ENCODE data around the gene NFIC. TPM values are rescaled to one million over a fixed set of nuclear protein-coding genes. Genes with fewer than 3 reads are reported as not detected.
"Not testable (repeated sequence)": the region's sequence is repeated elsewhere in the genome, so short reads cannot be mapped to it uniquely, and the experiment has no call there.

Gene NFIC
- polyA plus RNA-seq, 3 donors = 16.2 to 20.4 (median 19.4) TPM

DNA sequence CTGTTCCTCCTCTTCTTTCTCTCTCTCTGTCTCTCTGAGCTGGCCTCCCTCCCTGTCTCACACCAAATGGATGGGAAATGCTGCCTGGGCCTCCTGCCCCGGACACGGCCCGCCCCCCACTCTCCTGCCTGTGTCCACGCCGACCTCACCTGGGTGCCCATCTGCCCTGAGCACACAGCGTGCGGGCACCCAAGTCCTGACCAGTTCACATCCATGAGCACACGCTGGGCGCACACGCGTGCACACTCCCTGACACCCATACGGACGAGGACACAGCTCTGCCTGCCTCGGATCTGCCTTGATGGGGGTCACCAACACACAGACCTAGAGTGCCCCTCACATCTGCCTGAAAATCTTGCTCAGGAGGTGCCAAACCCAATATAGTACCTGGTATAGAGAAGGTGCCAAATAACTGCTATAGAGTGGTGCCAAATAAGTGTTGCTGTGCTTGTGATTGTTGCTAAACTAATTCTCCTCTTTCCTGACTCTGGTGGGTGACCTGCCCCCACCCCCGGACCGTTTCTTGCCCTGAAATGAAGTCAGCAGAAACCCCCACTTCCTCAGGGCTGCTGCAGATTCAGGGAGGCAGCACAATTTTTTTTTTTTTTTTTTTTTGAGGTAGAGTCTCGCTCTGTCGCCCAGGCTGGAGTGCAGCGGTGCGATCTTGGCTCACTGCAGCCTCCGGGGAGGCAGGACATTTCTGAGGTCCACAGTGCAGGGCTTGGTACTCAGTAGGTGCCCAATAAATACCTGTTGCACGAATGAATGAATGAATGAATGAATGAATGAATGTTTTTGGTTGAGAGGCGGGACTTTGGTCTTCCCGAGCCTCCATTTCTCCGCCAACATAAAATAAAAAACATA, 4.6 kb downstream of the NFIC start:
- DNase-seq (ENCODE audit: low read depth in 3 of 3, low spot score in 2 of 3) = no peak

DNA sequence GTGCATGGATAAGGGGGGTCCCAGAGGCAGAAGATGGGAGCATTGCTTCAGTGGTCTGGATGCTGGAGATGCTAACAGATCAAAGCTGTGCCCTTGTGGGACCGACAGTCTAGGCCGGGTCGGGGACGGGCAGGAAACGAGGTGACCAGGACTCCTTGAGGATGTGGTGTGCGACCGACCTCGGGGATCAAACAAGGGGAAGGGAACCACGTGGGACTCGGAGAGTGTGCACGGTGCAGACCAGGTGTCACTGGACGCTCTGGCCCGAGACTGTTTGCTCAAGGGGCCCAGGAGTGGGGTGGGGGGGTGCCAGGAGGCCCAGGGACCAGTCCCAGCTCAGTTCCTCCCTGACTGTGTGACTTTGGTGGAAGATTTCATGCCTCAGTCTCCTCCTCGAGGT, 6.0 kb downstream of the NFIC start:
- DNase-seq (ENCODE audit: low read depth in 3 of 3, low spot score in 2 of 3) = no peak

DNA sequence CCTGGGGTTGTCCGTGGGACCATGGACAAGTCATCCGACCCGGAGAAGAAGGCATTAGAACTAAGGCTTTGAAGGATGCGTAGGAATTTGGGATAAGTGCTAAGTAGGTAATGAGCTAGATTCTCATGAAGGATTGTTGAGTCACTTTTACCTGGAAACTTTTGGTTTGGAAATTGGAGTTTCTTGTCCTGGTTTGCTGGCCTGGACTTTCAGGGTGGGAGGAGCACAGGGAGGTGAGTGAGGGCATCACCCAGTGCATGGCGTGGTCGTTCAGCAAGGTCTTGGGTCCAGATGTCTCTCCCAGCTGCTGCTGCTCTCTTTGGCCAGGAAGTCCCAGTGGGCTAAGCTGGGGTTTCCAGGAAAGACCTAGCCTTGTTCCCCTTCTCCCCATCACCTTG, 7.6 kb downstream of the NFIC start:
- DNase-seq (ENCODE audit: low read depth in 3 of 3, low spot score in 2 of 3) = no peak

DNA sequence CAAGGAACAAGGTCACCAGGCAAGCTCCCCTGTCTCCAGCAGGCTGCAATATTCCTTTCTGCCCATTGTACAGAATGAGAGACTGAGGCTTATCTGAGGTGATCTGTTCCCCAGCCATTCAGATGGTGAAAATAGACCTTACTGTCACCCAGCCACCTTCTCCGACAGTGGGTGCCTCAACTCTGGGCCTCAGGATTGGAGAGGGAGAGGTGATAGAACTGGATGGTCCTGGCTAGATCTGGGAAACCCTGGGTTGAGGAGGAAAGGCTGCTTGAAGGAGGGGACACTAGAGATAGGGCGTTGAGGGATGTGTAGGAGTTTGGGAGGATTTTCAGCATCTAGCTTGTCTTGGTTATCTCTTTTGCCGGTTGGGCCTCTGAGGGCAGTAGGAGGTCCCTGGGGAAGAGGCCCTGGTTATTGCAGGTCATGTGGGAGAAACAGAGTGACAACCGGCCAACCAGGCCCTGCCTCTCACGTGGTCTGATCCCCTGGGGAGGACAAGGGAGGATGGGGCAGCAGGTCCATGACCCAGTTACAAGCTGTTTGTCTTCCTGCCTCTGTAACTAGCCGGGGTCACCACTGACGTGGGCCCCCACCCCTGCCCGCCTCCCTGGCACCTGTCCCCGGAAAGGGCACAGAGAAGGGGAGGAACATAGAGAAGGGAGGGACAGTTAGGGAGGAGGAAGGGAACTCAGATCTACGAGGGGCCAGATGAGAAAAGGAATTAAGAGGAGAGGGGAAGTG, 8.2 kb downstream of the NFIC start:
- DNase-seq (ENCODE audit: low read depth in 3 of 3, low spot score in 2 of 3) = no peak

DNA sequence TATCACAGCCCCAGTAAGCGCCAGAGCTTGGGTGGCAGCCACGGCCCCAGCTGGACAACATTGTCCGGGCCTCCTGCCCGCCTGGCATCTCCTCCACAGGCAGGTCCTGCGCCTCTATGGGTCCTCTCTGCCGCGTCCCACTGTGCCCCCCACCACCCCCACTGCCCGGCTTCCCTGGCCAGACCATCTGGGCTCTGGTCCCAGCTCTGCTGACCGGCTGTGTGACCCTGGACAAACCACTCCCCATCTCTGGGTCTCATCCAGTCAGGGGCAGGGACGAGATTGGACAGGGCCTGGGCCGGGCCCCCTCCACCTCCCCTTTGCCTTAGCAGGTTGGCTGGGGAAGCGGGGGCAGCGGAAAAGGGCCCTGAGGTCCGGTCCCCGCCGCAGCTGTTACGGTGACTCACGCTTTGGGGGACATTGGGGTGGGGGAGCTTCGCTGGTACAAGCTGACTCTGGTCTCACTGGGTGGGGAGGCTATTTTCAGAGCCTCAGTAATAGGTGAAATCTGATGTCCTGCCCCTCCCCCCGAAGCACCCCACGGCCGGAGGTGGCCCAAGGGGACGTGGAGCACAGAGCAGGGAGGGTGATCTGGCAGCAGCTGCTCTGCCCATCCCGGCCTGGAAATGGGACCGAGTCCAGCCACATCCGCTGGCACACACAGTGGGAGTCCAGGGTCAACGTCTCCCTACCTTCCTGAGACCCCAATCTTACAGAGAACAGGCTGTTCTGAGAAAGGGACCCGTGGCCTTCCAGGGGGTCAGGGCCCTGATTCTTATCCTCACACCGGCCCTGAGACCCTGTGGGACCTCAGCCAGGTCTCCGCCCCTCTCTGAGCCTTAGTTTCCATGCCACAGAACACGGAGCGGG, 9.1 kb downstream of the NFIC start:
- no peak for DNase-seq (ENCODE audit: low read depth in 3 of 3, low spot score in 2 of 3)

DNA sequence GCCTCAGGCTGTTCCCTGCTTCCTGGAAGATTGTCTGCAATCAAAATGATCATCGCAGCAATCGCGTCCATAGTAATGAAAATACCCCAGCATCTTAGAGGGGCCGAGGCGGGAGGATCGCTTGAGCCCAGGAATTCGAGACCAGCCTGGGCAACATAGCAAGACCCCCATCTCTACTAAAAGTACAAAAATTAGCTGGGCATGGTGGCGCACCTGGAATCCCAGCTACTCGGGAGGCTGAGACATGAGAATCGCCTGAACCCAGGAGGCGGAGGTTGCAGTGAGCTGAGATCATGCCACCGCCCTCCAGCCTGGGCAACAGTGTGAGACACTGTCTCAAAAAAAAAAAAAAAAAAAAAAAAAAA, 9.7 kb downstream of the NFIC start:
- not testable (repeated sequence) for DNase-seq (ENCODE audit: low read depth in 3 of 3, low spot score in 2 of 3)

DNA sequence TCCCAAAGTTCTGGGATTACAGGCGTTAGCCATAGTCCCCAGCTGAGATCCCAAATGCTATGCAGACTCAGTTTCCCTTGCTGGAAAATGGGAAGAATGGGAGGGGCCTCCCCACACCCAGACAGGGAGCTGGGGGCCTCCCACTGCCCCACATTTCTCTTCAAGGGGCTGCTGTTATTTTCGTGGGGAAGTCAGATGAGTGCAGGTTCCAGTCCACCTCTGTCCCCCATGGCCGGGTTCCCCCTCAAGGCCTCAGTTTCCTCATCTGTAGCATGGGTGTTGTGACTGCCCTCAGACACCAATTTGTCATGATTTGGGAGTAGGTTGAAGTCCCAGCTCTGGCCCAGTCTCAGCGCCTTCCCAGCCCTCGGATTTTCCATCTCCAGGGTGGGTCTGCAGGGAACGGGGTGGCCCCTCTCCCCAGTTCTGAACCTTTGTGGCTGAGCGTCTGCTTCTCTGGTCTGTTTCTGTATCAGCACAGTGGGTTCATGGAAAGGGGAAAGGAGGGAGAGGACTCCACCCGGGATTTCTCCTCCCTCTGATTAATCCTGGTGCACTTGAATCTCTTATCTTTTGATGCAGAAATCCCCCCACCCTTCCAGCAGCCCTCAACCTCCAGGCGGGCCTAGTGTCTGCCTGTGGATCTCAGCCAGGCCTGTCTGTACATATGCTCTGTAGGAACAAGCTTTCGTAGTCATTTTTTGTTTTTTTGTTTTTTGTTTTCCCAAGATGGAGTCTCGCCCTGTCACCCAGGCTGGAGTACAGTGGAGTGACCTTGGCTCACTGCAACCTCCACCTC, 12.2 kb downstream of the NFIC start:
- DNase-seq (ENCODE audit: low read depth in 3 of 3, low spot score in 2 of 3) = no peak

DNA sequence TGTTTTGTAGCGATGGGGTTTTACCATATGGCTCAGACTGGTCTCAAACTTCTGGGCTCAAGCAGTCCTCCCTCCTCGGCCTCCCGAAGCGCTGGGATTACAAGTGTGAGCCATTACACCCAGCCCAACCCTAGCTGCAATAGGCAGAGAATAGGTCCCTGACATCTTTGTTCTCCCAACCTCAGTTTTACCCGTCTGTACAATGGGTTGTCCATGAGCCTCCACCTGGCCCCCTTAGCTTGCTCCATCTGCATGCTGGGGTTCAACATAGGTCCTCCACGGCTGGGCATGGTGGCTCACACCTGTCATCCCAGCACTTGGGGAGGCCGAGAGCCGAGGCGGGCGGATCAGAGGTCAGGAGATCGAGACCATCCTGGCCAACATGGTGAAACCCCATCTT, 14.4 kb downstream of the NFIC start:
- no peak for DNase-seq (ENCODE audit: low read depth in 3 of 3, low spot score in 2 of 3)

DNA sequence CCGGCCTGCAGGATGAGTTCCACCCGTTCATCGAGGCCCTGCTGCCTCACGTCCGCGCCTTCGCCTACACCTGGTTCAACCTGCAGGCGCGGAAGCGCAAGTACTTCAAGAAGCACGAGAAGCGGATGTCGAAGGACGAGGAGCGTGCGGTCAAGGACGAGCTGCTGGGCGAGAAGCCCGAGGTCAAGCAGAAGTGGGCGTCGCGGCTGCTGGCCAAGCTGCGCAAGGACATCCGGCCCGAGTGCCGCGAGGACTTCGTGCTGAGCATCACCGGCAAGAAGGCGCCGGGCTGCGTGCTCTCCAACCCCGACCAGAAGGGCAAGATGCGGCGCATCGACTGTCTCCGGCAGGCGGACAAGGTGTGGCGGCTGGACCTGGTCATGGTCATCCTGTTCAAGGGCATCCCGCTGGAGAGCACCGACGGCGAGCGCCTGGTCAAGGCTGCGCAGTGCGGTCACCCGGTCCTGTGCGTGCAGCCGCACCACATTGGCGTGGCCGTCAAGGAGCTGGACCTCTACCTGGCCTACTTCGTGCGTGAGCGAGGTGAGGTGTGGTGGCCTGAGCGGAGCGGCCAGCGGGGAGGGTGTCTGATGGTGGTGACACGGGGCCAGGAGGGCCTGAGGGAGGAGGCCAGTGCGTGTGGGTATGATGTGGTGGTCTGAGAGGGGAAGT, 15.5 kb downstream of the NFIC start:
- no peak for DNase-seq (ENCODE audit: low read depth in 3 of 3, low spot score in 2 of 3)

DNA sequence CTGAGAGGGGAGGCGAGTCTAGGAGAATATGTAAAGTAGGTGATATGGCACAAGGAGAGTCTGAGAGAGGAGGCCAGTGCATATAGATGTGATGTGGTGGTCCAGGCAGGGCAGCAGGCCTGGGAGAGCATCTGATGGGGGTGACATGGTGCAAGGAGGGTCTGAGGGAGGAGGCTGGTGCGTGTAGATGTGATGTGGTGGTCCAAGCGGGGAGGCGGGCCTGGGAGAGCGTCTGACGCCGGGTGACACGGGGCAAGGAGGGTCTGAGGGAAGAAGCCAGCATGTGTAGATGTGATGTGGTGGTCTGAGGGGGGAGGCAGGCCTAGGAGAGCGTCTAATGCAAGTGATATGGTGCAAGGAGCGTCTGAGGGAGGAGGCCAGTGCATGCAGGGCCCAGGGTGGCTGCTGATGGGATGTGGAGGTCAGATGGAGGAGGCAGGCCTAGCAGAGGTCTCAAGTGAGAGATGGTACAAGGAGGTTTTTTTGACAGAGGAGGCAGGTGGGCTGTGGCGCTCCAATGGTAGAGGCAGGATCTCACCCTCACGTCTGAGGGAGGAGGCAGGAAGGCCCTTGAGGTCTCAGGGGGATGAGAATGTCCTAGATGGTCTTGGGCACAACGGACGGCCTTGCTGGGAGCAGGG, 16.2 kb downstream of the NFIC start:
- no peak for DNase-seq (ENCODE audit: low read depth in 3 of 3, low spot score in 2 of 3)

DNA sequence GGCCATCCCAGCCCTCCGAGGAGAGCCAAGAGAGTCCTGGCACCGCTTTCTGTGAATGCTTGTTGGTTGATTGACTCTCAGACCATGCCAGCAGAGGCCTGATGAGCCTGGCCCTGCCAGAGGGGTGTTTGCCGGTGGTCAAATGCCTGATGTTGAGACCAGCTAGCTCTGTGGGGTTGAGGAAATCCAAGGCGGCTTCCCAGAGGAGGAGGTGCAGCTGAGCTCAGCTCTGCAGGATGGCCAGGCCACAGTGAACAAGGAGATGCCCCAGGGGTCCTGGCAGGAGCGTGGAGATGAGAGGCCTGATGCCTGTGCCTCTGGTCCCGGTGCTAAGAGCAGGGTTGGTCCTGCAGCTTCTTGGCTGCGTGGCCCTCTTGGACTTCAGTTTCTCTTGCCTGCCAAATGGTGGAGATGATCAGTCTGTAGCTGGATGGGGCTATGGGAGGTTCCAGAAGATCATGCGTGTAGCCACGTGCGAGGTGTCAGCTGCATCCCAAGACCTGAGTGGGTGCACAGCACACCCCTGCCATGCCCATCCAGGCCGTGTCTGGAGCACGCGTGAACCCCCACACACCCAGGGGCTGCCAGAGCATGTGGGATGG, 16.8 kb downstream of the NFIC start:
- DNase-seq (ENCODE audit: low read depth in 3 of 3, low spot score in 2 of 3) = no peak

DNA sequence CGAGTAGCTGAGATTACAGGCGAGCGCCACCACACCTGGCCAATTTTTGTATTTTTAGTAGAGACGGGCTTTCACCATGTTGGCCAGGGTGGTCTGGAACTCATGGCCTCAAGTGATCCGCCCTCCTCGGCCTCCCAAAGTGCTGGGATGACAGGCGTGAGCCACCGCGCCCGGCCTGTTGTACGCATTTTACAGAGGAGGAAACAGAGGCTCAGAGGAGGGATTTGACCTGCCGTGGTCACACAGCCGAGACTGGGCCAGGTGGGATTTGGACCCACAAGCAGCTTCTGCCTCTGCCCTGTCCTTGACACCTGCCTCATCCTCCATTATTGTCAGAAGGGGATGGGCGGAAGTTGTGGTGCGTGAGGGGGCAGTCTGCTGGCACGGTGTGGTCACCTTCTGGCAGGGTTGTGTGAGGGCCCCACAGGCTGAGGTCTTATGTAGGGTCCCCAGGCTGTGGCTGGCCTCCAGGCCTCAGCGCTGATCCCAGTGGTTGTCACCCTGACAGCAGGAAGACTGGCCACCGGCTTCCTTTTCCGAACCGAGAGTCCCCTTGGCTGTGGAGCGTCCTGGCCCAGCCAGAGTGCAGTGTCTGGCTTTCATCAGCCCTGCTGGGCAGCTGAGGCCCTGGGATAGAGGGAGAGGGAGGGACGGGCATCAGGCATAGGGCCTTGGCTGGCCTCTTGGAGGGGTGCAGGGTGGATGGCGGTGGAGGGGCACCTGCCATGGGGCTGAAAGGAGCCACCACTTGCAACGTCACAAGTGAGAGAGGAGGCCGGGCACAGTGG, 20.3 kb downstream of the NFIC start:
- no peak for DNase-seq (ENCODE audit: low read depth in 3 of 3, low spot score in 2 of 3)

DNA sequence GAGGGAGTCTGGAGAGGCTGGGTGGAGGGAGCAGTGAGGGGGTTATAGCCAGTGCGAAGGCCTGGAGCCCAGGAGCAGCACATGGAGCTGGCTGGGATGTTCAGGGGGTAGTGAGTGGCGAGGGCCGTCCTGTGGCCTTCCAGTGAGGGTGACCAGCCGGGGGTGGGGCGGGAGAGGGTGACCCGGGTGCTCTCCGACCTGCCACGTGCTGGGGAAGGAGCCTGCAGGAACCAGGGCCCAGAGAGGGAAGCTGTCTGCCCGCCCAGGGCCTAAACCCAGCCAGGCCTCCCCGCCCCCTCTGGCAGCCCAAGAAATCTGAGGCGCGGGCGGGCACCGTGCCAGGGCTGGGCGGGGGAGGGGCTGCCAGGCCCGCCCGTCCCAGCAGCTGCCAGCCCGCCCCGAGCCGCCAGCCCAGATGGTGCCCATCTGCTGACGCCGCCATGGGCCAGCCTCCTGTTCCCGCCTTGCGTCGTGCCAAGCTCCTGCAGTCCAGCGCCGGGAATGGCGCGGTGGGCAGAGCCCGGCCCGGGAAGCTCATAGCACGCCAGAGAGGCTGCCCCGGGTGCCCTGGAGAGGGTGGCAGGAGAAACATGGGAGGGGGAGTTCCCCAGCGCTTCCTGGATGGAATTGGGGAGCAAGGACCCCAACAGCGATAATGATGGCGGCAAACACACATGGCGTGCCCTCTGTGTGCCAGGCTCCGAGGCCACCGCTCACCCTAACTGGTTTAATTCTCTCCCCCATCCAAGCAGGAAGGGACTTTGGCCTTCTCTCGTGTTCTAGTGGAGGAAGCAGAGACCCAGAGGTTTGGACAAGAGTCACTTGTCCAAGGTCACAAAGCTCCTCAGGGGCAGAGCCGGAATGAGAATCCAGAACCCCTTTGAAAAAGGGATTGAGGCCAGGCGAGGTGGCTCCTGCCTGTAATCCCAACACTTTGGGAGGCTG, 21.5 kb downstream of the NFIC start:
- no peak for DNase-seq (ENCODE audit: low read depth in 3 of 3, low spot score in 2 of 3)

DNA sequence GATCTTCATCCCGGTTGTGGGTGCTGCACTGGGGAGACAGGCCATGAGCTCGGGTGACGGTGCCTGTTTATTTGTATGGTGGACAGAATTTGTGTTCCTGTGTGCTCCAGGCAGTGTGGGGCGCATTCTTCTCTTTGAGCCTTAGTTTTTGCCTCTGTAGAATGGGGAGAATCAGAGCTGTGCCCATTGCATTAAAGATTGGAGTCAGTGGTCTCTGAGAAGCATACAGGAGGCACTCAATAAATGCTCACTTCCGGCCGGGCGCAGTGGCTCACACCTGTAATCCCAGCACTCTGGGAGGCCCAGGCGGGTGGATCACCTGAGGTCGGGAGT, 23.0 kb downstream of the NFIC start:
- DNase-seq (ENCODE audit: low read depth in 3 of 3, low spot score in 2 of 3) = no peak

DNA sequence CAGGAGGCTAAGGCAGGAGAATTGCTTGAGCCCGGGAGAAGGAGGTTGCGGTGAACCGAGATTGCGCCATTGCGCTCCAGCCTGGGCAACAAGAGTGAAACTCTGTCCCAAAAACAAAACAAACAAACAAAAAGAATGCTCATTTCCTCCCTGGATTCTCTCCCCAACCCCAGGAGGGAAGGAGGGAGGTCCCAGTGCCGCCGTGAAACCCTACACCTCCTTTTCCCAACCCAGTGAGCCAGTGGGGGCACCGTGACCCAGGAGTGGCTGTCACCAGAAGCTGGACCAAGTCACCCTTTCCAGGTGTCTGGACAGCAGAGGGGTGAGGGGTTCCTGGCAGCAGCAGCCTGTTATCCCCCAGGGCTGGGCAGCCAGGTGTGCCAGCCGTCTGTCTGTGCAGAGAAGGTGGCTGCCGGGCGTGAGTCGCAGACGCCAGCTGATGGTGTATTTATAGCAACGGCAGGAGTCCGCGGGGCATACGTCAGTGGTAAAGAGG, 23.5 kb downstream of the NFIC start:
- DNase-seq (ENCODE audit: low read depth in 3 of 3, low spot score in 2 of 3) = no peak

DNA sequence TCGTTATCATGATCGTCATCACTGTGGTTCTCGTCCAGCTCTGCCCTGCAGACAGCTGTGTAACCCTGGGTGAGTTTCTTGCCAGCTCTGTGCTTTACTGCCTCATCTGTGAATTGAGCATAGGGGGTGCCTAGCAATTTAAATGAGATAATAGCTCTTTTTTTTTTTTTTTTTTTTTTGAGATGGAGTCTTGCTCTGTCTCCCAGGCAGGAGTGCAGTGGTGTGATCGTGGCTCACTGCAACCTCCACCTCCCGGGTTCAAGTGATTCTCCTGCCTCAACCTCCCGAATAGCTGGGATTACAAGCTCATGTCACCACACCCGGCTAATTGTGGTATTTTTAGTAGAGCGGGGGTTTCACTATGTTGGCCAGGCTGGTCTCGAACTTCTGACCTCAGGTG, 25.5 kb downstream of the NFIC start:
- not testable (repeated sequence) for DNase-seq (ENCODE audit: low read depth in 3 of 3, low spot score in 2 of 3)

DNA sequence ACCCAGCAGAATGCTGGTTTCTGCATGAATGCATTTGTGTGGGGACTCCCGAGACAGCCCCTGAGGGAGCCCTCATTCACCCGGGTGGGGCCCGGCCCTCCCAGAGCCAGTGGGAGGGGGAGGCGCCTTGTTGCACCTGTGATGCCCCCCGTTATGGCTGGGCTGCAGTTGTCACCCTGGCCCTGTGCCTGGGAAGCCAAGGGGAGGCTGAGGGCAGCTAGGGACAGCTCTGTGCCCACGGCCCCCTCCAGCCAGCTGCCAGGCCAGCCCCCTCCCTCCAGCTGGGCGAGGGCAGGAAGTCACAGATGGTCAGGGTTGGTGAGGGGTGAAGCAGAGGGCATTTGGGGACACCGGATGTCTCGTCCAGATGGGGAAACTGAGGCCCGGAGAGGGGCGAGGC, 26.1 kb downstream of the NFIC start:
- DNase-seq (ENCODE audit: low read depth in 3 of 3, low spot score in 2 of 3) = no peak
